T follicular helper cell (primary cell): ENCODE results near the gene PSMD14.

Experiments
- DNase-seq: peaks from one replicate; pipeline ENCODE4 v3.0.0-alpha.2; 2020; ENCODE audit warnings: low read depth

The PSMD14 gene

DNA sequence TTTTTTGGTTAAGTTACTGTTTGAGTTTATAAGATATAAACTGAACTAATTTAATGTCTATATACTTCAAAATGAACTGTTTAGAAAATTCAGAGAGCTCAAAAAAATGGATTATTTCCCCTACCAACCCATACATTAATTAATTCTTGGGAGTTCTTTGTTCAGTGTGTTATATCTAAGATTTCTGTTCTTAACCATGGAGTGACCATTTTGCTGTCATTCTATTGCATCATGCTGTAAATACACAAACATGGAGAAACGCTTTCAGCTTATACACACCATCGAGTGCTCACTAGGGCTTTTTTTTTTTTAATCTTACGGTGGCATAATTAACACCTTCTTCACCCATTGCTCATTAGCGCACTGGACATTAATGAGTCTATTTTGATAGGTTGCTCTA lies 74.5 kb downstream of the PSMD14 start:
- DNase-seq = no peak

DNA sequence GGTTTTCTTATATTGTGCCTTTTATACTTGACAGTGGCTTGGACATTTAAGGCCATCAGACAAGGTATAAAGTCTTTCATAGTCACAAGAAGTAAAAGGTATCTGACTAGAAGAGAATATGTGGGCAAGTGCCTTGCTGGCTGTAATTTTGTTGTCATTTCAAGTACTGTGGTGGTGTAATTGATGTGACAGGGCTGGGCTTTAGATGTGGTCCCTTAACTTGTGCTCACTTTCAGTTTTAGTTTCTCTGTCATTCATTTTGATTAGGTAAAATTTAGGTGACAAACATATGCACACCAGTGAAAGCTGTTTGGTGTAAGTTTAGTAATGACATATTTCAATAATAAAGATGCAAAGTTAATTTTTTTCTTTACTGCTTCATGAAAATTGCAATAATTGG lies 76.6 kb downstream of the PSMD14 start:
- DNase-seq = no peak

DNA sequence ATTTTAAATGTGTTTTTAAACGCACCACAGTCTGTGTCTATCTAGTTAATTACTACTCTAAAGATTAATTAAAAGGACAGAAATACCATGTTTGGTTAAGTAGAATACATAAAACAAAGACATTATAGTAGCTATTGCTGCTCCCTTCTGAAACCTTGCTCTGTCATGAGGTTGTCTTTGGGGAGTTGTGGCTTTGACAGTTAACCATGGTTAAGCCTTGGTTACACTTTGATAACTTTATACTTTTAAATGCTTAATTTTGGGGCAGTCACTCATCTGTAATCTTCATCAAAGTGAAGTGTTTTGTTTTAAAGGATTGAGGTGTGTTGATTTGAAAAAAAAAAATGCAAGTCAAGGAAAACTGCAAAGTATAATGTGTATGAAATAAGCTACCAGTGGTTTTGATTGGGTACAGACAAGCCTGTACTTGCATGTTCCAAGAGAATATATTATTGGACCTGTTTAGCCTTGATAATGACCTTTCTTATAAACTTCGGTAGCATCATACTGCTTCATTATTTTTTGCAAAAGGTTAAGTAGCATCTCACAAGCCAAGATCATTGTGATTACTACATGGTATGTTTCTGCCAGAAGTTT lies 78.1 kb downstream of the PSMD14 start:
- no peak for DNase-seq

DNA sequence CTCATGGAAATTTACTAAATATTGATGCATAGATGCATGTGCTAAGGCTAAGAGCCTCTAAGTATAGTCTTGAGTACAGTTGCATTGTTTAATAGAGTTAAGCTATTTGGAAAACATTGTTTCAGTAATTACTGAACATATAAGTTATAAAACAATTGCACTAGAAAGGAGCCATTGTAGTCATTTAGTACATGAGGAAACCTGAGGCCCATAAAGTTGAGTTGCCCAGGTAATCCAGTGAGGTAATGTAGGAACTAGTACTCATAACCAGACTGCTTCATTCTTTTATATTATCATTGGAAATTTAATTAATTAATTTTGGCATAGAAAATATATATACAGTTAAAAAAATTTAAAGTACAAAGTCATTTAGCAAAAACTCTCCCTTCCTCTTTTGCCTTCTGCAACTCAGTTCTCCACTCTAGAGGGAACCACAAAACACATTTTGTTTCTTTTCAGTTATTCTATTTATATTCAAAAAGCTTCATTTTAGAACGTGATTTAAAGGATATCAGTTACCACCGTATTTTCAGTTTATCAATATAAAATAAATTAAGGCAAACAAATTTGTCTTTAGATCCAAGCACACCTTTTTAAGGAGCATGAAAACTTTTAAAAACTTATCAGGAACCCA lies 80.0 kb downstream of the PSMD14 start:
- DNase-seq = no peak

DNA sequence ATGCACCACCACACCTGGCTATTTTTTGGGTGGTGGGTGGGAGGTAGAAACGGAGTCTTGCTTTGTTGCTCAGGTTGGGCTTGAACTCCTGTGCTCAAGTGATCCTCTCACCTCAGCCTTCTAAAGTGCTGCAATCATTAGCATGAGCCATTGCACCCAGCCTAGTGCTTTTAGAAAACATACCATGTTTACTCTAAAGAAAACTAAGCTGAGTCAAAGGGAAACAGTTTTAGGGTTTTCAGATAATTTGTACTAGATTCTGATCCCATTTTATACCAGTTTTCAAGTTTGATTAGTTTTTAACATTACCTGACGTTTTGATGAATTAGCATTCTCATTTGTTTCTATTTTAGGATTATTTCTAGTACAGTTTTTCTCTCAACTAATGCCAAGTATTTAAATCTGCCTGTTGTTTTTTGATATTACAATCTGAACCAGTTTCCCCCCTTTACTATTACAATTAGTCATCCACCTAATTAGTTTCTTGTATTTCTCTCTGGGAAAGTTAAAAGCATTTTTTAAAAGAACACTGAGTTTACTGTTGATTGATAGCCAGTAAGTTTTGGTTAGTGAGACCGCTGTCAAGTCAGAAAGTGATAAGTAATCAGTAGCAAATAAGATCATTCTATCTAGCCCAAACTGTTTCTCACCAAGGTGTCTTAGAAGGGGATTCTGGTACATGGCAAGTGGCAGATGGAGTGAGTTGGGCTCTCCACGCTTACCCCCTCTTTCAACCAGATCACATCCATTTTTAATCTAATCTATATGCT lies 83.7 kb downstream of the PSMD14 start:
- no peak for DNase-seq

DNA sequence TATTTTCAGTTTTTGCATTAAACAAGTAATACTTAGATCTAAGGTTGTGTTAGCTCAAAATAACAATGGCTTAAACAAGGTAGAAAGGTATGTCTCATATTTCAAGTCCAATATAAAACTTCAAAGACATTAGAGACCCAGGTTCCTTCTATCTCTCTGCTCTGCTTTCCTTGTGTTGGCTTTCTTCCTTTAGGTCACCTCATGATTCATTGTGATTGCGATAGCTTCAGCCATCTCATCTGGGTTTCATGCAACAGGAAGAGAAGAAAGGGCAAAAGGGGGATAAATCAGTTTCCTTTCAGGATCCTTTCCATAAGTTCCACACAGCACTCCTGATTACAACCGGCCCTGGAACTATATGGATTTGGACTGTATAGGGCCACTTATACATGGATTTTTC lies 91.9 kb downstream of the PSMD14 start:
- DNase-seq = no peak

DNA sequence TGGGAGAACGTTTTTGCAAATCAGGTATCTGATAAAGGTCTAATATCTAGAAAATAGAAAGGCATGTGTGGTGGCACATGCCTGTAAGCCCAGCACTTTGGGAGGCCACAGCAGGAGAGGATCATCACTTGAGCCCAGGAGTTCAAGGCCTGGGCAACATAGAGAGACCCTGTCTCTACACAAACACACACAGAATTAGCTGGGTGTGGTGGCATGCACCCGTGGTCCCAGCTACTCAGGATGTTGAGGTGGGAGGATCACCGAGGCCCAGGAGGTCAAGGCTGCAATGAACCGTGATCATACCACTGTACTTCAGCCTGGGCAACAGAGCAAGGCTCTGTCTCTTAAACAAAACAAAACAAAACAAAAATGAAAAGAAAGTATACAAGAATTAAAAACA lies 94.1 kb downstream of the PSMD14 start:
- DNase-seq = no peak

DNA sequence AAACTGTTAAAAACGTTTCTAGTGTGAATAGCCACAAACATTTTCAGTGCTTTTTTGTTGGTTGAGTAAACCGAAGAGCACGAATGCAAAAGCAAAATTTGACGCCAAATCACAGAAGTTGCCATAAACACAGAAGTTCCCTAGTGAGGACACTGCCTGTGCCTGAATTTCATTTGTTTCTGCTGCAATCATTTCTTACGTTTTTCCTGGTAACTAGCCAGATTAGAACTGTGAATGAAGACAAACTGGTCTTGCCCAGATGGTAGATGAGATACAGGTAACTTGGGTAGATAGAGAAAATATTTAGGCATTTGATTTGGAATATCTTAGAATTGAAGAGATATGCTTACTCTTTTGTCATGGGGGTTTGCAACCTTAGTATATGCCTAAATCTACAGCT lies 98.1 kb downstream of the PSMD14 start:
- DNase-seq = no peak

DNA sequence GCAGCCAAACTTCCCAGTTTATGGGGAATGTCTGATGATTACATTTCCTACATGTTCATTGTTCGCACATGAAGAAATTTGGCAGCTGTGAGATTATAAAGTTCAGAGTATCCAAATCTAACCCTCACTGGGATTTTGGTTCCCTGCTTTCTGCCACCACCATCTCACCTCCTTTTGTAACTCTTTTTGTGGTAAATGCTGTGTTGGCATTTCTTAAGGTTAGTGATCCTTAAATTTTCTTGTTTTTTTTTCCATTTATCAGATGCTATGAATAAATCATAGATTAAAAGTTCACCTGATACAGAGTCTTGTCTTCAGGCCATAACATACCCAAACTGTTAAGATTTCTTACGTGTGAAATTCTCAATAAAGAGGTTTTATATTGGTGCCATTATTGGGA lies 99.4 kb downstream of the PSMD14 start:
- DNase-seq = no peak

DNA sequence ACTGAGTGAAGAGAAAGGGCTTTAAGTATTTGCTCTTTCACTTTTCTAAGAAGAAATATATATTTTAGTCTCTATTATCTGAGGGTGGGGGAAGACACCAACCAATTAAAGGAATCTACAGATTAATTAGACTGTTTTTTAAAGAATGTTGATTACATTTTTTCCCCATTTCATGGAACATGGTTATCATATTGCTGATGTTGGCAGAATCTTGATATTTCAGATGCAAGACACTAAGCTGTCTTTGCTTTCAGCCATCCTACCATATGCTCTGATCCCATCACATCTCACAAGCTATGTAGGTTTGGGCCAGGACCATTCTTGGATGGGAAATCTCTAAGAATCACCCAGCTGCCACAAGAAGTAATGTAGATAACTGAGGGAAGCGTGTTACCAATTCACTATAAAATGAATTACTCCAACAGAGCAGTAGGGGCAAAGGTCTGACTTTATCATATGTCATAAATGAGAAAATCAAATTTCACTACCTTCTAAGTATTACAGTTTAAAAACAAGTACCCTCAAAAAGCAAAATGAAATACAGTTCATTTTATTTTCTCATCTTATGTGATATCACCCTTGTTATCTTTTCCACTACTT lies 101.2 kb downstream of the PSMD14 start:
- DNase-seq = no peak

DNA sequence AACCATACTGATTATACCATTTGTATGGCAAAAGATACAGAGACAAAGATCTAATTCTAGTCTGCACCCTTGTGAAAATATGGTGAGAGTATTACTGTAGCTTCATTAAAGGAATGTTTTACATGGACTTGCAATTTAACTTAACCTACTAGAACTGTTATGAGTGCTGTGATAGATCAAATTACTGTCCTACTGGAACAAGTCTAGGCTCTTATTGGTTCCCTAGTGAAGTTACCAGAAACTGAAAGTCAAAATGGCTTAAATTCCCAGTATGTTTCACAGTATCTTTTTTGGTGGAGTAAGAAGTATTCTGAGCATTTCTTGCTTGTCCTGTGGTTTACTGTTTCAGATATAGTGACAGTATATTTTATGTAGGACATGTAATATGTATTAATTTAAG lies 104.1 kb downstream of the PSMD14 start:
- DNase-seq = no peak

DNA sequence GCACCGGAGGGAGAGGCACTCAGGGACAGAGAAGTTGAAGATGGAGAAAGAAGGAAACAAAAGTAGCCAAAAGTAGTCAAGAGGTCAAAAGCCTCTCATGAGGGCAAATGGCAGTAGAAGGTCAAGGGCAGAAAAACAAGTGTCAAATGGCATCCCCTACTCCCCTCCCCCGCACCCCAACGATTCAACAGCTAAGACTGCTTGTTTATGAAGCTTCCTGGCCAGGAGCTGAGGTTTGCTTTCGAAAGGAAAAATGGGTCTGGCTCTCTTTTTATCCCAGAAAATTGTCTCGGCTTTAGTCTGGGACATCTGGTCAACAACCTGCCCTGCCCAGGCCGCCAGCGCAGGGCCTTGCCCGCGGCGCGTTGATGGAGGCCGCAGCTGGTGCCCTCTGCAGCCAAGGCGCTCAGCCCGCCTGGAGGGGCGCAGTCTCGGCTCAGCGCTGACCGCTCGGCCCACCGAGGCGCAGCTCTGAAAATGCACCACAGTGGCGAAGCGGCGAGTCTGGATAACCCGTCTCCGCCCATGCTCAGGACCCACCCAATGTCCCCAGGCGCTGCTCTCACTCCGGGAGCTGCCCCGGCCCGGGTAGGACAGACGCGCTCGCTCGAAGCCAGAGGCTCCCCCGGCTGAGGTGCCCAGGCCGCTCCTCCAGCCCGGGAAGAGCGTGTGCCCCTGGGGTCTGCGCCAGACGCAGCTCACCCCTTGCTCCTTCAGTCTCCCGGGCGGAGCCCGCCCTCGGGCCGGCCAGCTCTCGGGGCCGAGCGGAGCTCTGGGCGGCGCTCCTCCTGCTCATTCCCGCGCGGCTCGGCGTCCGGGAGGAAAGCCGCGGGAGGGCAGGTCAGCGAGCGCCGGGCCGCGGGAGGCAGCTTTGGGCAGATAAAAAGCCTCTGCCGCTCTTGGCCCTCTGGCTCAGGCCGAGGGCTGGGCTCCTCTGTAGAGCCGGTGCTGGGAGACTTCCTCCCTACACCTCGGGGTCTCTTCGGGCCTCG lies 106.1 kb downstream of the PSMD14 start:
- no peak for DNase-seq

DNA sequence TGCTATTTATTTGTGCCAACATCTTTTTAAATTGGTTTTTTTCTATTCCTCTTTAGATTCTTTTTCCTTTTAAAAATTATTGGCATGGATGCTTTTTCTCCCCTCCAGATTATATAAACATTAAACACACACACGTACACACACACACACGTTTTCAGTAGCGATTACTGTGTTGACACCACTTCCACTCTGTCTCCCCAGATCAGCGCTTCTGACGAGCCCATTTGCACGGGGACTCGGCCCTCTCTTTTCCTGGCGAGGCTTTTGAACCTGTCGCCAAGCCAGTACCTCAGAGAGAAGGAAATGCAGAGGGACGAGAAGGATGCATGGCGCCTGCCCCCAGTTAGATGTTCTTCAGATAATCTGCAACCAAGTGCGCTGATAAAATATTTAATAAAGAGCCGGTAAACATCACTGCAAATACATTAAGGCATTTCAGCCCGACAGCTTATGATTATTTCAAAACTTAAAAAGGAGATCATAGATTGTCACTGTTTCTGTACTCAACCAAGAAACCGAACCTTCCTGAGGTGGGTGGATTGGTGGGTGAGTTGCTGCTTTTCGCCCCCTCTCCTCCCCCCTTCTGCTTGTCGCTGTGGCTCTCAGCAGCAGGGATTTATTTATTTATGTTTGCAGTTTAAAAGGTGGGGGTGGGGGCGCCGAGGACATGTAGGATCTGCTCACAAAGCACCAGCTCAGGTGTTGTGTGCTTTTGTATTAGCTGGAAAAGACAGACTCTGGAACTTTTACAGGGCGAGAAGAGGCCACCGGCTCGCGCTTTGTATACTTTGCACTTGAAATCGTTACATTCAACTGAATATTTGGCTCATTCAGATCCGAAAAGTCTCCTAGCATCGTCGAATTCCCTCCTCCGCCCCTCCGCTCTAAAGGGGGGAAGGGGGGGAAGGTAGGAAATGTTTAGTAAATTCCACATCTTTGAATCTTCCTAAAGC lies 107.1 kb downstream of the PSMD14 start:
- DNase-seq = no peak

DNA sequence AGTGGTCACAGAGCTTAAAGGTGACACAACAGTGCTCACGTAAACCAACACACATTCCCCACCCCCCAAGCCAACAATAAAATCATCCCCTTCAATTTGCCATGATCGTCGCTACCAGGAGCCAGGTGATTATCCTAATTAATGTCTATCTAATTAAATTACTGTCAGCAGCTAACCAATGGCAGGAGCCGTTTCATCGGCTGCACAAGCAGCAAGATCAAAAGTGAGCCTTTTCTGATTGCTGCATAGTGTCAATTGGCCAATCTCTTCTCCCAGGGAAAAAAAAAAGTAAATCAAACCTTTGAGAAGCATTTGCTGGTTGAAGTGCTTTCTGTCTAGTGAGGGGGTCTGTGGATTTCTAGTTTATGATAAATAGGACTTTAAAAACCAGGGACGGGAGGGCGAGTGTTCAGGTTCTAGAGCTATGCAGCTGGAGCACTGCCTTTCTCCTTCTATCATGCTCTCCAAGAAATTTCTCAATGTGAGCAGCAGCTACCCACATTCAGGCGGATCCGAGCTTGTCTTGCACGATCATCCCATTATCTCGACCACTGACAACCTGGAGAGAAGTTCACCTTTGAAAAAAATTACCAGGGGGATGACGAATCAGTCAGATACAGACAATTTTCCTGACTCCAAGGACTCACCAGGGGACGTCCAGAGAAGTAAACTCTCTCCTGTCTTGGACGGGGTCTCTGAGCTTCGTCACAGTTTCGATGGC lies 107.9 kb downstream of the PSMD14 start, which contains the start of gene TBR1:
Gene TBR1, plus strand, starts transcription at position 311 of the 721 bp plus-strand sequence. Its CDS starts 114 bp downstream, at position 425.
- no peak for DNase-seq

DNA sequence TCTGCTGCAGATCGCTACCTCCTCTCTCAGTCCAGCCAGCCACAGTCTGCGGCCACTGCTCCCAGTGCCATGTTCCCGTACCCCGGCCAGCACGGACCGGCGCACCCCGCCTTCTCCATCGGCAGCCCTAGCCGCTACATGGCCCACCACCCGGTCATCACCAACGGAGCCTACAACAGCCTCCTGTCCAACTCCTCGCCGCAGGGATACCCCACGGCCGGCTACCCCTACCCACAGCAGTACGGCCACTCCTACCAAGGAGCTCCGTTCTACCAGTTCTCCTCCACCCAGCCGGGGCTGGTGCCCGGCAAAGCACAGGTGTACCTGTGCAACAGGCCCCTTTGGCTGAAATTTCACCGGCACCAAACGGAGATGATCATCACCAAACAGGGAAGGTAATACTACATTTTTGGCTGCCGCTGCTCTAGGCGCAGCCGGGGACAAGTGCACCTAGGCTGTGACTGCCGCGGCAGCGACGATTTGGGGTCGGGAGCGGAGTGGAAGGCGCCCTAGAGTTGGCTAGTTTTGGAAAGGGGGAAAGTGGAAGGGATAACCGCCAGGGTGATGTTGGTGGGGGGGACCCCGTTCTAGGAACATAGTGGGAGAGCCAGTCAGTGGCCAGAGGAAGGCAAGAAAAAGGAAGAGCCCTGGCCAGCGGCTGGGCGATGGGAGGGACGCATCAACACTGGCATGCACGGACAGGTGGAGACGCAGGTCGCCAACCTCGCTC lies 108.6 kb downstream of the PSMD14 start:
- DNase-seq = no peak

DNA sequence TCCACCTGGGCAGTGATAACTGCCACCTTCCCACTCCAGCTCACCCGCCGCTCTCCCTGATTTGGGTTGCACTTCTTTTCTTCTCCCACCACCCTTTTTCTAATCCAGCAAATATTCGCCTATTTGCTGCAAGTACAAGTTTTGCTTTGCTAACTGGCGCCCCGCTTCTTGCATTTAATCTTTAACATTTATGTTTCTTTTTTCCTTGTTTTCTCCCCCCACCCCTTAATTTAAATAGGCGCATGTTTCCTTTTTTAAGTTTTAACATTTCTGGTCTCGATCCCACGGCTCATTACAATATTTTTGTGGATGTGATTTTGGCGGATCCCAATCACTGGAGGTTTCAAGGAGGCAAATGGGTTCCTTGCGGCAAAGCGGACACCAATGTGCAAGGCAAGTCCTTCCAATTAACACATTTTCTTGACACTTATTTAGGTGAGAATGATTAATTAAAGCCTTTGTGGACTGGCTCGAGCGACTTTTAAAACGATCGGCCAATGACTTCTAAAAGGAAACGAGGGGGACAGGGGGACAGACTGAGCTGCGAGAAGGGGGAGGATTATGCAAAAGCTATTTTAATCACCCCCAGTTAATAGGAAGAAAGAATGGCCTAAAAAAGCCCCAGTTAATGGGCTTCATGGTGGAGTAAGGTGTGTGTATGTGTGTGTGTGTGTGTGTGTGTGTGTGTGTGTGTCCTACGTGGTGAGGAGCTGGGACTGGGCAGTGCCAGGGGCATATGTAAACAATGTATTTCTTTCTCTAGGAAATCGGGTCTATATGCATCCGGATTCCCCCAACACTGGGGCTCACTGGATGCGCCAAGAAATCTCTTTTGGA lies 109.4 kb downstream of the PSMD14 start:
- no peak for DNase-seq

DNA sequence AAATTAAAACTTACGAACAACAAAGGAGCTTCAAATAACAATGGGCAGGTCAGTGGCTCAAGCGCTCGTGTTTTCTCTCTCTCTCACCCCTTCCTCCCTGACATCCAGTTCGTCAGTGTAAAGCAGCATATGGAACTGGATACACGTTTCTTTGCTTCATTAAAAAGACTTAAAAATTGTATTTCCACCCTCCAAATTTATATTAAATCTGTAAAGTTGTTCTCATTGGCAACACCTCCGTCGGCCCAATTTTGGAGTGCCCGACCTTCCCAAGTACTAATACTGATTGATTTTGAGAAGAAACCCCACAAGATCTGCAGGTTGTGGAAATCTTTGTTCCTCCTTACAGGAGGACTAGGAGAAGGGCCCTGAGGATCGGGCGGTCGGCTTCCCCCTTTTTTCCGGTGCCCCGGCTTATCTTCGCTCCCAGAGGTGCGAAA lies 110.1 kb downstream of the PSMD14 start:
- no peak for DNase-seq
